ENCODE data around the gene OTUD5. TPM values are rescaled to one million over a fixed set of nuclear protein-coding genes. Genes with fewer than 3 reads are reported as not detected.
"Not testable (repeated sequence)": the region's sequence is repeated elsewhere in the genome, so short reads cannot be mapped to it uniquely, and the experiment has no call there.

The OTUD5 gene
- total and polyA plus RNA-seq, 8 donors: 38.1 to 60.4 (median 58.2) TPM

DNA sequence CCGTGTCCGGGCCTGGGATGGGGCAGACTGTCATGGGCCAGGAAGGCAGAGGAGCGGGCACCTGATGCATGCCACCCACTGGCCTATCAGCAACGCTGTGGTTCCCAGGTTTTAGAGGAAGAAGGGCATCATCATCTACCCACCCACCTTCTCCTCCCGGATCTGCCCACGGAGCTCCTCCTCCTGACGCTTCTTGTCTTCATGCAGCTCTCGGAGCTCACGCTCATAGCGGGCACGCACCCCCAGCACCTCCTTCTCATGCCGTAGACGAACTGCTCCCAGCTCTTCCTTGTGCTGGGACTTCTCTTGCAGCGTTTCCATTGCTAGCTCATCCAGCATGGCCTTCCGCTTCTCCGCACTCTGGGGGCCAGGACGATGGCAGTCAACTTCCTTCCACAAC lies 25.7 kb upstream of the OTUD5 start:
- no peak for ATAC-seq
- H3K9me3 ChIP-seq: no peaks in the 10 kb centered on the region
- peaks cover 0 to 80% of the 10 kb centered on the region in 2 donors for H3K36me3 ChIP-seq
- DNase-seq: no peak
- TF ChIP-seq, protein P1, sequence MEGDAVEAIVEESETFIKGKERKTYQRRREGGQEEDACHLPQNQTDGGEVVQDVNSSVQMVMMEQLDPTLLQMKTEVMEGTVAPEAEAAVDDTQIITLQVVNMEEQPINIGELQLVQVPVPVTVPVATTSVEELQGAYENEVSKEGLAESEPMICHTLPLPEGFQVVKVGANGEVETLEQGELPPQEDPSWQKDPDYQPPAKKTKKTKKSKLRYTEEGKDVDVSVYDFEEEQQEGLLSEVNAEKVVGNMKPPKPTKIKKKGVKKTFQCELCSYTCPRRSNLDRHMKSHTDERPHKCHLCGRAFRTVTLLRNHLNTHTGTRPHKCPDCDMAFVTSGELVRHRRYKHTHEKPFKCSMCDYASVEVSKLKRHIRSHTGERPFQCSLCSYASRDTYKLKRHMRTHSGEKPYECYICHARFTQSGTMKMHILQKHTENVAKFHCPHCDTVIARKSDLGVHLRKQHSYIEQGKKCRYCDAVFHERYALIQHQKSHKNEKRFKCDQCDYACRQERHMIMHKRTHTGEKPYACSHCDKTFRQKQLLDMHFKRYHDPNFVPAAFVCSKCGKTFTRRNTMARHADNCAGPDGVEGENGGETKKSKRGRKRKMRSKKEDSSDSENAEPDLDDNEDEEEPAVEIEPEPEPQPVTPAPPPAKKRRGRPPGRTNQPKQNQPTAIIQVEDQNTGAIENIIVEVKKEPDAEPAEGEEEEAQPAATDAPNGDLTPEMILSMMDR (IDR thresholded peaks at IDR 0.05): no peak
- no peaks in the 10 kb centered on the region for H3K27me3 ChIP-seq
- H3K27ac ChIP-seq: no peak overlapping the region
- H3K4me1 ChIP-seq: no peaks in the 10 kb centered on the region
- H3K4me3 ChIP-seq: no peak overlapping the region
- intact Hi-C loops (cut with DNase I): no loop called here

DNA sequence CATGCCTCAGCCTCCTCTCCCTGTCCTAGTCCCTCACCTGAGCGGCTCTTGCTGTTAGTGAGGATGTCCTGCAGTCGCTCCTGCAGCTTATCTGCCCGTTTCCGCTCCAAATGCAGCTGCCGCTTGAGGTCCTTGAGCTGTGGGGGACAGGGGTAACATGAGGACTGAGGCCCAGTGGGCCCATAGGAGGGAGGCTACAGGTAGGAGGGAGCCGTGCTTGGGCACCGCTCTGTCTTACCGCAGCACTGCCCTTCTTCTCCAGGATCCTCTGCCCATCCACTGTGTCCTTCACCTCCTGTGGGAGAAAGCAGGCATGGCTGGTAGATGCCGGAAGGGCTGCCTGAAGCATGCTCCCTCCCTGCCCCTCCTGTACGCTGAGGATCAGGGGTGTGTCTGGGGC lies 23.8 kb upstream of the OTUD5 start:
- TF ChIP-seq, protein P1 (IDR thresholded peaks at IDR 0.05): no peak
- H3K9me3 ChIP-seq: no peaks in the 10 kb centered on the region
- peaks cover 0 to 89% of the 10 kb centered on the region in 2 donors for H3K36me3 ChIP-seq
- no peaks in the 10 kb centered on the region for H3K27me3 ChIP-seq
- H3K4me3 ChIP-seq: no peak overlapping the region
- H3K4me1 ChIP-seq: no peaks in the 10 kb centered on the region
- ATAC-seq (no peak), DNase-seq (no peak)
- H3K27ac ChIP-seq: no peak overlapping the region
- intact Hi-C loops (cut with DNase I): no loop called here

DNA sequence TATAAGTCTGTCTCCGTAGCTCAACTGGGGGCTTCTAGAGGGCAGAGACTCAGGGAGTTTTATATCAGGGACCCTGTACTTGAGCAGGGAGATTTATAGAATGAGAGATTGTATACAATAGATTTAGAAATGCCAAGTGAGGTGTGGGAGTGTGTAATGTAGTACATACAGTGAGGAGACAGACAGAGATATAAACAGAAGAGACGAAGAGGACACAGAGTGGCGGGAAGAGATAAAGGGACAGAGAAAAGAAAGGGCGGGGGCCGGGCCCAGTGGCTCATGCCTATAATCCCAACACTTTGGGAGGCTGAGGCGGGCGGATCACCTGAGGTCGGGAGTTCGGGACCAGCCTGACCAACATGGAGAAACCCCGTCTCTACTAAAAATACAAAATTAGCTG lies 22.9 kb upstream of the OTUD5 start:
- peaks cover 0 to 89% of the 10 kb centered on the region in 2 donors for H3K36me3 ChIP-seq
- intact Hi-C loops (cut with DNase I): not testable (repeated sequence)

DNA sequence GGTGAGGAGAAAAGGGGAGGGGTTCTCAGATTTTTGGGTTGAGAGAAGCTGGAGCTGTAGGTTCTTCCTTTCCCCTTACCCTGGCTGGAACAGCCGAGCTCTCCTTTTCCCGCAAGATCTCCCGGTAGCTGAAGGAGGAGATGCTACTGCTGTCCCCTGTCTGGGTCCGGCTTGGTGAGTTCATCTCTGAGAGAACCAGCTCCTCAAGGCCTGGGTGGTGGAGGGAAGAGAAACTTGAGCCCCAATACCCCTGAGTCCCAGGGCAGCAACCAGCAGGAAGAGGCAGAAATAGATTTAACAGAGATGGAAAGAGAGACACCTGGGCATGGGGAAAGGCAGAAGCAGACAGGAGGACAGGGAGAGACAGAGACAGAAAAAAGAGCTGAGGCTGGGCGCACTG lies 20.8 kb upstream of the OTUD5 start:
- no peak overlapping the region for H3K27ac ChIP-seq
- no peak for DNase-seq
- H3K9me3 ChIP-seq: no peaks in the 10 kb centered on the region
- H3K36me3 ChIP-seq: peaks cover 0 to 83% of the 10 kb centered on the region in 2 donors
- no peak overlapping the region for H3K4me3 ChIP-seq
- no peak for ATAC-seq
- TF ChIP-seq, protein P1 (IDR thresholded peaks at IDR 0.05): no peak
- H3K27me3 ChIP-seq: no peaks in the 10 kb centered on the region
- intact Hi-C loops (cut with DNase I): no loop called here
- H3K4me1 ChIP-seq: no peaks in the 10 kb centered on the region

More for the DNA sequence above, 22.9 kb upstream of the OTUD5 start:
- not testable (repeated sequence) for H3K27ac ChIP-seq, DNase-seq, H3K4me1 ChIP-seq, H3K9me3 ChIP-seq, H3K4me3 ChIP-seq, H3K27me3 ChIP-seq, ATAC-seq

DNA sequence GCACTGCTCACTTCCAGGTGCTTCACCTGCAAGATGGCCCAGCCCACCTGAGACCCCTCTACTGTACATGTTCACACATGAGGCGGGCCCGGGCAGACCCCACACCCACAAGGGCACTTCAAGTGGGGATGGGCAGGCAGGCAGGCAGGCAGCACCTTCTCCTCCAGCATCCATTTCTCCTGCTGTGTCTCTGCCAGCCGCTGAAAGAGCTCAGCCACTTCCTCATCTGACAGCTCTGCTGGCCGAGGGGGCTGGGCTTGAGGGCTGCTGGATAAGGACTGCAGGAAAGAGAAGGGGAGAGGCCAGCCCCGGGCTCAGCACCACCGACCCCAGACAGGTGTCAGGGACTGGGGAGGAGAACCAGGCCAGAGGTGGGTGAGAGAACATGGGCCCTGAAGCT lies 18.7 kb upstream of the OTUD5 start:
- ATAC-seq (no peak), DNase-seq (no peak)
- Histone ChIP-seq H3K4me3 (no peak overlapping the region), H3K36me3 (peaks cover 0 to 62% of the 10 kb centered on the region in 2 donors), H3K4me1 (peaks cover 0 to 12% of the 10 kb centered on the region in 2 donors), H3K27me3 (no peaks in the 10 kb centered on the region), H3K27ac (no peak overlapping the region), H3K9me3 (no peaks in the 10 kb centered on the region)
- TF ChIP-seq, protein P1 (IDR thresholded peaks at IDR 0.05): no peak
- intact Hi-C loops (cut with DNase I): no loop called here

DNA sequence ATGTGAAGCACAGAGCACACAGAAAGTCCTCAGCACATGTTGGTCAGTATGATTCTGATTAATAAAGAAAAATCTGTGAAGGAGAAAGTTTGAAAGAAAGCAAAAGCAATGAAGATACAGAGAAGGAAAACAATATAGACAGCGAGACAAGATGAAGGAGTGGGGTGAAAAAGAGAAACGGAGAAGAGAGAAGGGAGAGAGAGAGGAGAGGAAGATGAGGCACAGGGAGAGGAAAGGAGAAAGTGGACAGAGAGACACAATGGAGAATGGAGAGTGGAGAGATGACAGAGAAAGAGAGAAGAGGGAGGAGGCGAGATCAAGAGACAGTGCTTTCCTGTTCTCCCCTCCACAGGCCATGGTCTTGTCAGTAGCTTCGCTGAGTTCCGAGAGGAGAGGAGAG lies 18.1 kb upstream of the OTUD5 start:
- TF ChIP-seq, protein P1 (IDR thresholded peaks at IDR 0.05): no peak
- Histone ChIP-seq H3K27me3 (no peaks in the 10 kb centered on the region), H3K9me3 (no peaks in the 10 kb centered on the region), H3K27ac (no peak overlapping the region), H3K4me1 (peaks cover 0 to 12% of the 10 kb centered on the region in 2 donors), H3K36me3 (peaks cover 0 to 56% of the 10 kb centered on the region in 2 donors), H3K4me3 (no peak overlapping the region)
- no peak for DNase-seq
- no peak for ATAC-seq
- intact Hi-C loops (cut with DNase I): no loop called here
